Heart left ventricle (tissue), 16 donors: Measurements from ENCODE around the gene SGO1. TPM values are rescaled to one million over a fixed set of nuclear protein-coding genes. Genes with fewer than 3 reads are reported as not detected.

Source experiments
- ATAC-seq, 4 donors: fragments of 200-7000 bp; cut with Tn5 transposase; one replicate each; pipeline ENCODE4 v1.9.1; 2020 to 2022; ENCODE audit warnings: moderate library complexity in 4 of 4, mild to moderate bottlenecking in 3 of 4, moderate number of reproducible peaks in 1 of 4
- DNase-seq, 5 donors: peaks; one replicate each; pipeline ENCODE4 v3.0.0-alpha.2; 2020
- H3K27ac ChIP-seq, 12 donors: fragments of 200-600 bp; sonication (generic) in 4 of 12; one replicate each; pipeline versions ENCODE4 v1.5.0 to v1.8.0; 2016 to 2022; ENCODE audit warnings: mild to moderate bottlenecking in 2 of 12
- H3K27me3 ChIP-seq, 9 donors: fragments of 200-600 bp; sonication (generic) in 2 of 9; one replicate each; pipeline versions ENCODE4 v1.5.1 to v1.8.0; 2016 to 2022; ENCODE audit warnings: mild to moderate bottlenecking in 3 of 9
- H3K36me3 ChIP-seq, 9 donors: fragments of 200-600 bp; sonication (generic) in 2 of 9; one replicate each; pipeline versions ENCODE4 v1.5.0 to v1.8.0; 2018 to 2022; ENCODE audit warnings: mild to moderate bottlenecking in 2 of 9
- H3K4me1 ChIP-seq, 12 donors: fragments of 200-600 bp; sonication (generic) in 4 of 12; one replicate each; pipeline versions ENCODE4 v1.5.0 to v1.8.0; 2016 to 2022; ENCODE audit warnings: mild to moderate bottlenecking in 3 of 12
- H3K4me3 ChIP-seq, 12 donors: fragments of 200-600 bp; sonication (generic) in 4 of 12; one replicate each; pipeline versions ENCODE4 v1.5.0 to v1.8.0; 2017 to 2022; ENCODE audit warnings: mild to moderate bottlenecking in 9 of 12, moderate library complexity in 4 of 12
- H3K9me3 ChIP-seq, 12 donors: fragments of 200-600 bp; sonication (generic) in 4 of 12; one replicate each; pipeline versions ENCODE4 v1.5.0 to v1.8.0; 2016 to 2022; ENCODE audit warnings: mild to moderate bottlenecking in 1 of 12
- POLR2A ChIP-seq, 2 donors: fragments of 450-650 bp; IDR thresholded peaks; one replicate each; pipeline ENCODE4 v1.6.1; 2017; ENCODE audit warnings: antibody characterized with exemption in 2 of 2, mild to moderate bottlenecking in 2 of 2, moderate library complexity in 2 of 2
- WGBS, 4 donors: extraction: QIAGEN DNeasy Blood & Tissue Kit in 2 of 4; methylation state at CpG; one replicate each; pipeline versions ENCODE4 v1.1.5 to v1.1.7; 2013 to 2018; 5-methylcytosine and 5-hydroxymethylcytosine counted together
- intact Hi-C, 10 donors: fragments of 100-400 bp; cut with DNase I; formaldehyde crosslinking; loops; one replicate each; pipeline versions ENCODE4 v1.11.1 to v1.14.2; 2022
- polyA plus RNA-seq, 2 donors: library from polyadenylated mRNA; stranded (reverse); fragments of 200-250 nt; gene quantifications; one replicate each; pipeline ENCODE4 v1.2.3, GENCODE V29; 2013
- total RNA-seq, 9 donors: library from RNA; depleted of rRNA in 2 of 9; stranded (reverse); fragments of >200 nt in 2 of 9; fragmentation: NEBNext Ultra II Directional in 3 of 9; extraction: Animal tissue kit (Norgen Biotek cat#: 25700) in 3 of 9; gene quantifications; one replicate each; pipeline versions ENCODE4 v1.1.0 to v1.2.4, GENCODE V29; 2016 to 2023
- TF ChIP-seq, protein P1 (sequence below), 12 donors: fragments of 200-600 bp; sonication (generic) in 4 of 12; IDR thresholded peaks; one replicate each; pipeline versions ENCODE4 v1.5.0 to v1.8.0; 2018 to 2022; ENCODE audit warnings: antibody characterized with exemption in 12 of 12, mild to moderate bottlenecking in 5 of 12
- donor health status: ischemic (EF 13 %, LVEDD 7.1; RV severe dilation, severe dysfunction).
- donor health status: healthy with polysubstance abuse.
- donor health status: DM: no; HTN: yes; CAD: no.
- donor health status: DM: no; HTN: no; CAD: no.
- donor health status: ischemic (EF 25% LVEDD 6.9; RV normal size, moderate dysfunction).
- donor health status: ischemic (EF 25% LVEDD 5.7; RV mildly dilated, moderate dysfunction).
- donor health status: healthy.
- donor health status: DM: yes; HTN: yes; CAD: no.
- donor health status: ischemic (EF 35%, LVEDD 5.7; RV mildly dilated, moderate dysfunction).
- donor health status: nonischemic (EF 11% LVEDD 7.7; RV severe dilation, severe dysfunction).
- donor health status: DM: yes; HTN: yes; CAD: no.
- donor health status: PGD.
- donor health status: ischemic (EF 29% LVEDD 5.4; RV normal size, mild dysfunction).
- donor health status: nonischemic (EF 23%, LVEDD 6.1; RV moderate dilation, normal function).

The SGO1 gene
- total and polyA plus RNA-seq, 11 donors: 0.04 to 2.8 (median 0.28) TPM; not detected in 5

DNA sequence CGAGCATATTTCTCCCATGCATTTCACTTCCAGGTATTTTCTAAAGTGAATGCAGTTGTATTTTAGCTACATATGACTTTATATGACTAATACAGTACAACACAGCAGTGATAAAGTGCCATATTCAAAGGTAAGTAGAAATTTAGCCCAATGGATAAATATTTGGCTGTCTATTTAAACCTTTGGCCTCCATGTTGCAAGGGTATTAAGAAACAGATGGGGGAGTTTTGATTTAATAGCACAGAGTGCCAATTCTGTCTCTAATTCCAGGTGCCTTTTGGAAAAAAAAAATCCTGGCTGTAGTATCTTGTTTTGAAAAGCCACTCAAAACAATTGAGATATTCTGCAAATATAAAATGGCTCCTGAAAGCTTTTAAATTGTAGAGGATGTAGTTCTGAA is 44.9 kb upstream of the SGO1 start:
- intact Hi-C loops: no loop called here
- TF ChIP-seq POLR2A (IDR thresholded peaks at IDR 0.05): no peak
- TF ChIP-seq, protein P1, sequence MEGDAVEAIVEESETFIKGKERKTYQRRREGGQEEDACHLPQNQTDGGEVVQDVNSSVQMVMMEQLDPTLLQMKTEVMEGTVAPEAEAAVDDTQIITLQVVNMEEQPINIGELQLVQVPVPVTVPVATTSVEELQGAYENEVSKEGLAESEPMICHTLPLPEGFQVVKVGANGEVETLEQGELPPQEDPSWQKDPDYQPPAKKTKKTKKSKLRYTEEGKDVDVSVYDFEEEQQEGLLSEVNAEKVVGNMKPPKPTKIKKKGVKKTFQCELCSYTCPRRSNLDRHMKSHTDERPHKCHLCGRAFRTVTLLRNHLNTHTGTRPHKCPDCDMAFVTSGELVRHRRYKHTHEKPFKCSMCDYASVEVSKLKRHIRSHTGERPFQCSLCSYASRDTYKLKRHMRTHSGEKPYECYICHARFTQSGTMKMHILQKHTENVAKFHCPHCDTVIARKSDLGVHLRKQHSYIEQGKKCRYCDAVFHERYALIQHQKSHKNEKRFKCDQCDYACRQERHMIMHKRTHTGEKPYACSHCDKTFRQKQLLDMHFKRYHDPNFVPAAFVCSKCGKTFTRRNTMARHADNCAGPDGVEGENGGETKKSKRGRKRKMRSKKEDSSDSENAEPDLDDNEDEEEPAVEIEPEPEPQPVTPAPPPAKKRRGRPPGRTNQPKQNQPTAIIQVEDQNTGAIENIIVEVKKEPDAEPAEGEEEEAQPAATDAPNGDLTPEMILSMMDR (IDR thresholded peaks at IDR 0.05): no peak
- DNase-seq: no peak

DNA sequence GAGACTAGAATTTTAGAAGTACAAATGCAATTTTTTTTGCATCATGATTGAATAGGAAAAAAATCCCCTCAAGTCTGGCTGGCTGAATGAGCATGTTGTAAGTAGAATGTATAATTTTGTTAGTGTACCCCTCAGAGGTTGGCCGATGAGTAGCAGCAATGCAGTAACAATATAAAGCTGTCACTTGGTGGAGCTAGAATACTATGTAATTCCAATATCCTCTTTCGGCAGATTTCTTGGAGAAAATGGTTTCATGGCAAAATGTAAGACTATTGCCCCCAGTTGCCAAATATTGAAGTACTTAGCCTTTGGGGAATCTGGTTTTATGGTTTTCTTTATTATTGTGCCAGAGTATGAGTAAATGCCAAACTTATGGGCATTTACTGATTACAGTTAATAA is 39.8 kb upstream of the SGO1 start:
- Histone ChIP-seq H3K4me3 (no peak overlapping the region), H3K4me1 (no peaks in the 10 kb centered on the region), H3K36me3 (no peaks in the 10 kb centered on the region), H3K9me3 (no peaks in the 10 kb centered on the region), H3K27me3 (no peaks in the 10 kb centered on the region), H3K27ac (no peak overlapping the region)
- ATAC-seq (no peak), DNase-seq (no peak)
- 14 to 26% (median 23%) methylated on average over 2 of the region's 2 CpGs for WGBS, 4 donors
- no peak for TF ChIP-seq POLR2A (IDR thresholded peaks at IDR 0.05)
- TF ChIP-seq, protein P1 (IDR thresholded peaks at IDR 0.05): peak; percentile 23 to 69 (median 48)
- intact Hi-C loops: loop anchor here in 5 of 10 donors (5.0 to 10.0 kb wide), 5 partner anchors 109 to 1892 kb away; no protein-coding TSS in a partner anchor

More for the DNA sequence above, 44.9 kb upstream of the SGO1 start:
- Histone ChIP-seq H3K27ac (no peak overlapping the region), H3K27me3 (no peaks in the 10 kb centered on the region), H3K4me3 (no peak overlapping the region), H3K4me1 (no peaks in the 10 kb centered on the region), H3K9me3 (no peaks in the 10 kb centered on the region), H3K36me3 (no peaks in the 10 kb centered on the region)
- WGBS, 4 donors: 93 to 98% (median 94%) methylated on average over 1 of the region's 1 CpG
- no peak for ATAC-seq

DNA sequence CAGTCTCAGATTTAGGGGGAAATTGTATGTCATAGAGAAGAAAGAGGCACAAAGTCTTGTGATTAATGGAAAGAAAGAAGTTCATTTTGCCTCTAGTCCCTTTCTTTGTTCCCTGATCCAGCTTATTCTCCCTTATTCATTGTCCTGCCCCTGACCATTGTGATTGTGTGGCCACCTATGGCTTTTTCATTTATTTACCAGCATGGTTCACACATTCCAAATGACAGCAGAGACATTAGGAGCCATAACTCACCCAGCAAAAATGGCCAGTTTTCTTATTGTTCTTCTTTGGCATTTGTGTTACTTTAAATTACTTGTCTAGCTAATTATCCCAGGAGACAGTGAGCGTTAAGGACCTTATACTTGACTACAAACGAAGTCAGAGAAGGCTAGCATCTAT is 36.3 kb upstream of the SGO1 start:
- no peak overlapping the region for H3K4me3 ChIP-seq
- TF ChIP-seq, protein P1 (IDR thresholded peaks at IDR 0.05): no peak
- no peak for TF ChIP-seq POLR2A (IDR thresholded peaks at IDR 0.05)
- no peaks in the 10 kb centered on the region for H3K9me3 ChIP-seq
- H3K36me3 ChIP-seq: no peaks in the 10 kb centered on the region
- no peak overlapping the region for H3K27ac ChIP-seq
- DNase-seq (no peak), ATAC-seq (no peak)
- H3K4me1 ChIP-seq: peaks cover 0 to 4% (median 0%) of the 10 kb centered on the region in 12 donors
- 70 to 78% (median 73%) methylated on average over 2 of the region's 2 CpGs for WGBS, 4 donors
- intact Hi-C loops: loop anchor here in 4 of 10 donors (10.0 kb wide), 4 partner anchors 113 to 1893 kb away; no protein-coding TSS in a partner anchor
- no peaks in the 10 kb centered on the region for H3K27me3 ChIP-seq

DNA sequence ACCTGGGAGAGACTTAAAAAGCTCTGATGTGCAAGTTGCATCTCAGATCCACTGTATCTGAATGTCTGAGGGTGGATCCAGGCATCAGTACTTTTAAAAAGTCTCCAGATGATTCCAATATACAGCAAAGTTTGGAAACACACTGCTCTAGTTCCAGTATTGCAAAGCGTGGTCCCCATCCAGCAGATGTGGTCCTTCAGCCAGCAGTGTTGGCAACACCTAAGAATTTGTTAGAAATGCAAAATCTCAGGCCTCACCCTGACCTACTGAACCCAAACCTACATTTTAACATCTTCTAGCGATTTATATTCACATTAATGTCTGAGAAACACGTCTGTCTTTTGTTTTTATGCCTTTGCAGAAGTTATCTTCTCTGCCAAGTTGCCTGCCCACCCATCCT is 32.2 kb upstream of the SGO1 start:
- no peak for DNase-seq
- no peak overlapping the region for H3K4me3 ChIP-seq
- intact Hi-C loops: no loop called here
- TF ChIP-seq, protein P1 (IDR thresholded peaks at IDR 0.05): no peak
- TF ChIP-seq POLR2A (IDR thresholded peaks at IDR 0.05): no peak
- H3K4me1 ChIP-seq: peaks cover 0 to 4% (median 0%) of the 10 kb centered on the region in 12 donors
- H3K27ac ChIP-seq: no peak overlapping the region
- no peaks in the 10 kb centered on the region for H3K36me3 ChIP-seq
- WGBS, 4 donors: 43 to 61% (median 56%) methylated on average over 3 of the region's 3 CpGs
- ATAC-seq: no peak
- H3K9me3 ChIP-seq: no peaks in the 10 kb centered on the region
- H3K27me3 ChIP-seq: no peaks in the 10 kb centered on the region
